ENCODE results near the gene ADAMTS9. TPM values are rescaled to one million over a fixed set of nuclear protein-coding genes. Genes with fewer than 3 reads are reported as not detected.

Gene ADAMTS9
- total and polyA plus RNA-seq, 8 donors = 36.3 to 78.0 (median 56.7) TPM

- Histone ChIP-seq H3K4me1 (no peaks in the 10 kb centered on the region), H3K36me3 (no peaks in the 10 kb centered on the region), H3K27me3 (no peaks in the 10 kb centered on the region), H3K4me3 (no peak overlapping the region), H3K27ac (no peak overlapping the region), H3K9me3 (no peaks in the 10 kb centered on the region)
- ATAC-seq = no peak
- DNase-seq = no peak
- TF ChIP-seq, protein P1, sequence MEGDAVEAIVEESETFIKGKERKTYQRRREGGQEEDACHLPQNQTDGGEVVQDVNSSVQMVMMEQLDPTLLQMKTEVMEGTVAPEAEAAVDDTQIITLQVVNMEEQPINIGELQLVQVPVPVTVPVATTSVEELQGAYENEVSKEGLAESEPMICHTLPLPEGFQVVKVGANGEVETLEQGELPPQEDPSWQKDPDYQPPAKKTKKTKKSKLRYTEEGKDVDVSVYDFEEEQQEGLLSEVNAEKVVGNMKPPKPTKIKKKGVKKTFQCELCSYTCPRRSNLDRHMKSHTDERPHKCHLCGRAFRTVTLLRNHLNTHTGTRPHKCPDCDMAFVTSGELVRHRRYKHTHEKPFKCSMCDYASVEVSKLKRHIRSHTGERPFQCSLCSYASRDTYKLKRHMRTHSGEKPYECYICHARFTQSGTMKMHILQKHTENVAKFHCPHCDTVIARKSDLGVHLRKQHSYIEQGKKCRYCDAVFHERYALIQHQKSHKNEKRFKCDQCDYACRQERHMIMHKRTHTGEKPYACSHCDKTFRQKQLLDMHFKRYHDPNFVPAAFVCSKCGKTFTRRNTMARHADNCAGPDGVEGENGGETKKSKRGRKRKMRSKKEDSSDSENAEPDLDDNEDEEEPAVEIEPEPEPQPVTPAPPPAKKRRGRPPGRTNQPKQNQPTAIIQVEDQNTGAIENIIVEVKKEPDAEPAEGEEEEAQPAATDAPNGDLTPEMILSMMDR (IDR thresholded peaks at IDR 0.05) = no peak
- intact Hi-C loops (cut with DNase I) = no loop called here
These were observed 103.6 kb downstream of the ADAMTS9 start for GRCh38 chr3:64584179-64584578.

GRCh38 chr3:64578797-64579196, 109.0 kb downstream of the ADAMTS9 start:
- TF ChIP-seq, protein P1 (IDR thresholded peaks at IDR 0.05) = no peak
- Histone ChIP-seq H3K9me3 (no peaks in the 10 kb centered on the region), H3K27me3 (no peaks in the 10 kb centered on the region), H3K4me3 (no peak overlapping the region), H3K36me3 (no peaks in the 10 kb centered on the region), H3K4me1 (no peaks in the 10 kb centered on the region), H3K27ac (no peak overlapping the region)
- no peak for ATAC-seq
- DNase-seq = no peak
- intact Hi-C loops (cut with DNase I) = no loop called here

GRCh38 chr3:64578062-64578770, 109.6 kb downstream of the ADAMTS9 start:
- DNase-seq (no peak), ATAC-seq (no peak)
- intact Hi-C loops (cut with DNase I) = no loop called here
- no peak overlapping the region for H3K4me3 ChIP-seq
- no peaks in the 10 kb centered on the region for H3K27me3 ChIP-seq
- TF ChIP-seq, protein P1 (IDR thresholded peaks at IDR 0.05) = no peak
- H3K27ac ChIP-seq = no peak overlapping the region
- H3K36me3 ChIP-seq = no peaks in the 10 kb centered on the region
- no peaks in the 10 kb centered on the region for H3K4me1 ChIP-seq
- H3K9me3 ChIP-seq = no peaks in the 10 kb centered on the region

GRCh38 chr3:64576211-64576775, 111.5 kb downstream of the ADAMTS9 start:
- intact Hi-C loops (cut with DNase I) = no loop called here
- ATAC-seq (no peak), DNase-seq (no peak)
- Histone ChIP-seq H3K27me3 (no peaks in the 10 kb centered on the region), H3K4me1 (no peaks in the 10 kb centered on the region), H3K4me3 (no peak overlapping the region), H3K9me3 (no peaks in the 10 kb centered on the region), H3K27ac (no peak overlapping the region), H3K36me3 (no peaks in the 10 kb centered on the region)
- TF ChIP-seq, protein P1 (IDR thresholded peaks at IDR 0.05) = no peak

- intact Hi-C loops (cut with DNase I) = no loop called here
- H3K9me3 ChIP-seq = no peaks in the 10 kb centered on the region
- TF ChIP-seq, protein P1 (IDR thresholded peaks at IDR 0.05) = peak in 1 of 2 donors; percentile 30
- H3K4me1 ChIP-seq = no peaks in the 10 kb centered on the region
- no peak overlapping the region for H3K27ac ChIP-seq
- no peaks in the 10 kb centered on the region for H3K36me3 ChIP-seq
- DNase-seq (no peak), ATAC-seq (peak; percentile 71)
- no peak overlapping the region for H3K4me3 ChIP-seq
- no peaks in the 10 kb centered on the region for H3K27me3 ChIP-seq
These were observed 112.5 kb downstream of the ADAMTS9 start for GRCh38 chr3:64575211-64575844.

Measured in left lung (tissue), 10 donors.